ENCODE results near the gene ACOXL.

ACOXL gene

GRCh38 chr2:111017909-111018308 lies 285.5 kb downstream of the ACOXL start:
- no peak for DNase-seq

DNA sequence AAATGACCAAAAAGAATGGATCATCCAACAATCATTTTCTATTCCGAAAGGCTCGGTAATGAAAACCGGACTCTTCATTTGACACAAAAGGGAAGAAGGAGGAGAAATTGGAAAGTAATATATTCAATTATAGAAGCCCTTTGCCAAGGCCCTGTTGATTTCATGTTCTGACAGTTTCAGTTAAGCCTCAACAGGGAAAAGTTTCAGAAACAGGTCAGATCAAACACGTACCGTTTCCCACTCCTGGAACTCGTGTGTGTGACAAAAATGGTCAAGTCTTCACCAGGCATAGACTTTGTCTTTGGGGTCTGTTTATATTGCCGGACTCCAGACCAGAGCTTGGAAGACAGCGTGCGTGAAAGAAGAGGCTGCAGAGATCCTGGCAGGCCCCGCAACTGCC lies 287.0 kb downstream of the ACOXL start:
- DNase-seq, result no peak

DNA sequence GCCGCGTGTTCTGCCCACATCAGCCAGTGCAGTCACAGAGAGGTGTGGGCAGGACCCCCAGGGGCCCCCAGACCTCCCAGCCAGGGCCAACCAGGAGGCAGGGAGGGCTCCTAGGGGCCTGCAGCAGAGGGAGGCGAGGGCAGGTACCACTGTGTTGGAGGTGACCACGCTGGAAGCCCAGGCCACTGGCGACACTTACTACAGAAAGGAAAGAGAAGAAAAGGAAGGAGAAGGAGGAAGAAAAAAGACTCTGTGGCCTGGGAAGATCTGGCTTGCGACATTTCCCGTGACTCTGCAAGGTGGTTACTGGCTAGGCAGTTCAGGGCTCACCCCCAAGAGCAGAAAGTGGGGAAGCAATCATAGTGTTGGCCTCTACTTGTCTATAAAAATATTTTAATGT lies 290.3 kb downstream of the ACOXL start:
- no peak for DNase-seq

- no peak for DNase-seq
These were observed 292.1 kb downstream of the ACOXL start for GRCh38 chr2:111024496-111024895.

DNA sequence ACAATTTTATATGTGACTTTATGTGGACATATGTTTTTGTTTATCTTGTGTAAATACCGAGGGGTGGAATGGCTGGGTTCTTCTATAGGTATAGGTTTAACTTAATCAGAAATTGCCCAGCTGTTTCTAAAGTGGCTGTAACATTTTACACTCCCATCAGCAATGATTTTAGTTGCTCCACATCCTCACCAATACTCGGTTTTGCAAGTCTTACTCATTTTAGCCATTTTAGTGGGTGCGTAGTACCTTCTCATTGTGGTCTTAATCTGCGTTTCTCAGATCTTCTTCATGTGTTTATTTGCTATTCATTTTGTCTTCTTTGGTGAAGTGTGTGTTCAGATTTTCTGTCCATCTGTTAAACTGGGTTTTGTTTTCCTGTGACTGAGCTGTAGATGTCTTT lies 292.9 kb downstream of the ACOXL start:
- no peak for DNase-seq

GRCh38 chr2:111028720-111029119 lies 296.3 kb downstream of the ACOXL start:
- DNase-seq, result no peak

DNA sequence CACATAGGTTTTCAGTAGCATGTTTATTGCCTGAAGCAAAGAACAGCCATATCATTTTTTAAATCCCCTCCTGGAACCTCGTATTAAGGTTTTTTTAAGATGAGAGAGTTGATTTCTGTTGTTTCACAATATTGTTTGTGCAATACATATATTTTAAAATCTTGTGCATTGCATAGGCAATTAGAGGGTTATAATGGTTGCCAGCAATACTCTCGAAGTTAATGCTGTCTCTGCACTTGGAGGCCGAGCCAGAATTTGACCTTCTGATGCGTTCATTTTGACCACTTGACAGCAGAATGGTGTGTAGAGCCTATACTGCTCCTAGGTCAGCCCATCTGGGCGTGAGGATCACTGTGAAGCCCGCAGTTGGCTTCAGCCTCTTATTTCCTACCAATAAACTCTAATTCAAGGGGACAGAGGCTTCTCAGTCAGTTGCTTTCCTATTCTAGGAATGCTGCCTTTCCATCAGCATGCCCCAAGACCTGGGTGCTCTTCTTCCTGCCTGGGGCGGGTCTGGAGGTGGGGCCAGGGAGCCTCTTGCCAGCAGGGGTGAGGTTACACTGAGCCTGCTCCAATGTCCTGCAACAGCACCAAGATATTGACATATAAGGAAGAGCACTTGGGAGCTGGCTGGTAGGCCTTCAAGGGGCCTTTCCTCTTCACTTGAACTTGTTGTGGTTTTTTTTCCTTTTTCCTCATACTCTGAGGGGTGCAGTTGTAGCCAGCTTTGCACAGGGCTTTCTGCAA lies 297.0 kb downstream of the ACOXL start:
- DNase-seq, result no peak

DNA sequence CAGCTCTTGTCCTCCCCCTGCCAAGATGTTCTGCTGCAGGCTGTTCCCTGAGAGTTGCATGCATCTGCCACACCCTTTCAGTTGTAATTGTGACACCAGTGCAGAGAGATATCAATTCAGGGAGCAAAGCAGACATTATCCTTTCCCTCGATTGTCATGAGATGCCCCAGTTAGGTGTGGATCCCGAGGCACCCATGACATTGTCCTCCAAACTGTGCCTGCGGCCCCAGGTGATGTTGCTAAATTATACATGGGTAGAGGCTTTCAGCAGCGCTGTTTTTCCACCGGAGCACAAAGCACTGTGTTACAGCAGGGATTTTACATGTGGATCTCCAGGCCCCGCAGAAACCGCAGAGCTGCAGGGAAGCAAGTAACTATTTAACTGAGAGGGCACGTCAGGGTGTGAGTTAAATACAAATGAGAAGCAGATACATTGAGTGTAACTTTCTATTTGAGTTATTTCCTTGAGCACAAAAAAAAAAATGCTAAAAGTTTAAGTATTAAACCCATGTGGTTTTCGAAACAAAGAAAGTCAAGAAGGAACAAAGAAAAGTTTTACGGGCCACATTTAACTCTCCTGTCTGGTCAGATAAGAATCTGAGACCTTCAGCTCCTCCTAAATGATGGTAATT lies 298.0 kb downstream of the ACOXL start:
- no peak for DNase-seq

- no peak for DNase-seq
These were observed 298.6 kb downstream of the ACOXL start for GRCh38 chr2:111030945-111031344.

GRCh38 chr2:111031546-111032478 lies 299.4 kb downstream of the ACOXL start:
- no peak for DNase-seq

DNA sequence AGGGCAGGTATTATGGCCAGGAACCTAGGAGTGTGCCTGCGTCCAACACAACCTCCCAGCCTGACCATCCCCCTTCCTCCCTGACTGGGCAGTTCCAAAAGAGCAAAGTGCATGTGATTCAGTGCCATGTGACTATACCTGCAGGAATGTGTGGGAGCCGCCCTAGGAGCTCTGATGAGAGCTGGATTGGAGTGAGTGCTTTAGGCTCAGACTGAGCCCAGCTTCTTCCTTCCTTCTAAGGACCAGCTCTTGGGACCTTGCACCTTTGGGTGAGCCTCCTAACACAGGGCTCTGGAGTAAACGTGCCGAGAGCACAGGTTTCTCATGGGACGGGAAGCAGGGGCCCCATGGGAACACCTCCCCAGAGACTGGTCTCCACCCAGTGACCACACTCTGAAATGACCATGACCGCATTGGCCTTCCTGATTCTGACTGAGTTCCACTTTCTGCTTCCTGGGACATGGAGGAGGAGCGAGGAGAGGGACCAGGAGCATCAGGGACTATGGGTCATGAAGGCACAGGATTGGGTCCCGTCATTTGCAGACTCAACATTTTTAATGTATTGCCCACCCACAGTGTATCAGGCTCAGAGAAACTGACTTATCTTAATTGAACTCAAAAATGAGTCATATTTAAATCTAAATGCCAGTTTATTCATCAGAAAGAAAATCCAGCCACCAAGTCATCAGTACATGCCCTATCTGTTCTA lies 300.5 kb downstream of the ACOXL start:
- no peak for DNase-seq

GRCh38 chr2:111034146-111034545 lies 301.8 kb downstream of the ACOXL start:
- no peak for DNase-seq

DNA sequence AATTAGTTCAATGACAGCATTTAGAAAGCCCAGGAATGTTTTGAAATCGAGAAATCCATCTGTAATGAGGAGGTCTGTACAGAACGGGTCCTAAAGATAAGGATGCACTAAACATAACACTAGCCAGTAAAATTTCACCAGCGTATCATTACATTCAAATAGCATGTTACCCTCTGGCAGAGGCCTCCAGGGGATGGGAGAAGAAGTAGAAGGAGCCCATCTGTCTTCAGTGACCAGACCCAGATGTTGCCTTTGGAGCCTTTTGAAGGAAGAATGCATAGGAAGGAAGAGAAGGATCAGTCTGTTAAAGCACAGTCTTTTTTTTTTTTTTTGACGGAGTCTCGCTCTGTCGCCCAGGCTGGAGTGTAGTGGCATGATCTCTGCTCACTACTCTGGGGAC lies 302.2 kb downstream of the ACOXL start:
- DNase-seq, result no peak

- DNase-seq, result no peak
These were observed 303.6 kb downstream of the ACOXL start for GRCh38 chr2:111035830-111036441.

DNA sequence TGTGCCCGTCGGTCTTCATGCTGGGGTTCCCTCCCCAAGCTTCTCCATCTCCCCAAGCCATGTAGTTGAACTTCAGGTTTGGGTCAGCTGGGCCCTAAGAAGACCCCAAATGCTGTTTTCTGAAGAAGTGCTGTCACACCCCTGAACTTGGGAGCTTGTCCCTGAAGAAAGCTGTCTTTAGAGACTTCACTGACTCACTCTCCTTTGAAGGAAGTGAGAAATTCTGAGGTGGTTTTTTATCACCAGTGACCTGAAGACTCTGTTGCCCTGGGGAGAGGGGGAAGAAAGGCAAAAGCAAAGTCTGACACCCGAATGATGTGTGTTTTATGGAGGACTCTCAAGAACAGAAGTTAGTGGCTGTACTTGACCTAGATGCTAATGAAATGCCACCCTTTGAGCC lies 304.8 kb downstream of the ACOXL start:
- no peak for DNase-seq

- no peak for DNase-seq
These were observed 307.4 kb downstream of the ACOXL start for GRCh38 chr2:111039628-111040383.

DNA sequence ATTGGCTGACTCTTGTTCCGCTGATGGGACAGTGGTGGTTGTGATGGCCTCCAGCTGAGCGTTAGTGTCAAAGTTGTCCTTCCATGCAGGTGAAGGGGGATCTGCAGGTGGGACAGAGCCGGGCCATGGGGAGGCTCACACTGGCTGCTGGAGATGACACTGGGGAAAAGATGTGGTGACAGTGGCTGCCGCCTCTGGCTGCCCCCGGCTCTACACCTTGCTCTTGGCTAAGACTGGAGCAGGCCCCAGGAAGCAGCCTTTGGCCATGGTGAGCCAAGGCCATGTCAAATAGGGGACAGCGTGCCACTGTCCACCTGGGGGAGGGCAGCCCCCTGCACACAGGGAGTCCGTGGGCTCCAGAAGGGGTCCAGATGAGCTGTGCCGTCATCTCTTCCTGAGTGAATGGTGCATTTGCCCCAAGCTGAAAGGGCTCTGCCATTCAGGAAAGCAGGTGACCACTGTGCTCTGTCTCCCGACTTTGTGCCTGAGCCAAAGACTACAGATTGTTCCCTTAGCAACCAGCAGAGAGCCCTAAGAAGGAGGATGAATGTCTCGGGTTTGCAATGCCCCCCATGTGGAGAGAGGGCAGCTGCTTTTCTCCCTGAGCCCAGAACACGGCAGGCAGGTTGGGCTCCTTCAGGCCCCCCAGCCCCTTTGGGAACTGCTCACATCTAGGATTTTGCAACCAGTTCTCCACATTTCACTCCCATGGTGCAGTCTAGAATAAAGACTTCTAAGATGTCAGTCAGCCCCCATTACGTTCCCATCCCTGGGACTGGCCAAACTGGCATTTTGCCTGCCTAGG lies 309.2 kb downstream of the ACOXL start:
- DNase-seq, result no peak

GRCh38 chr2:111042261-111042660 lies 309.9 kb downstream of the ACOXL start:
- no peak for DNase-seq

DNA sequence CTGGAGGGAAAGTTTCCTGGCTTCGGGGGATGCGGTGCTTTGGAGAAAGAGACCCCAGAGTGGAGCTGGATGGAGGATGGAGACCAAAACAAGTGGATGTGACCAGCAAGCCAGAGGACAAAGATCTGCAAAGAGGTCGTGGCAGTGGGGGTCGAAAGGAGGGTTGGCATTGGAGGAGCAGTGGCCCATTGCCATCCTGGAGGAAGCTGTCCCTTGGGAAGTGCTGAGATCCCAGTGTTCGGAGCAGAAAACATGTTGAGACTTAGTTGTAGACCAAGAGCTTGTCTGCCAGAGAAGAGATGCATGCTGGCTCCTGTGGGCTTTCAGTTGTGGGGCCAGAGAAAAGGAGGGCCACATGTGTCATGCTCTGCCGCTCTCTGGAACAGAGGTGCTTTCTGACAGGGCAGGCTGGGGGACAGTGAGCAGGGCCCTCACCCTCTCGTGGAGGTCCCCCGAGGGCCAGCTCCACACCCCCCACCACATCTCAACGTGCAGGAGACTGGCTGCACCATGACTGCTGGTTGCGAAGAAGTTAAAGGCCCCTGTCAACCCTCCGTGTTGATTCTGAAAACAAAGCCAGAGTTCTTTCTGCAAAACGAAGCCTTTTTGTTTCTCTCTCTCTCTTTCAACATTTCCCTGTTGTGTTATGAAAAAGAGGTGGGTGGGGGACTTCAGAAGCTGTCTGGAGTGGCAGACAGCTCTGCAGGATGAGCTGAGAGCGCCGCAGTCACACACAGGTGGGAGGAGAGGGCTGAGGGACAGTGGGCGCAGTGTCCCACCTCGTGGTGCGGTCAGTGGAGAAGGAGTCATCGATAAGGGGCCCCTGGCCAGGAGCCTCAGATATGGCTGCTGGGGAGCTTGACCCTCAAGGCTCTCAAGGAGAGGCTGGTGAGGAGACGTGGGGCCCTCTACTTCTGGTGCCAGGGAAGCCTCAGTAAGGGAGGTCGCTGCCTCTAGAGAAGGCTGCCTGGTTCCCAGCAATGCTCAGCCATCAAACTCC lies 310.7 kb downstream of the ACOXL start:
- DNase-seq, result no peak

DNA sequence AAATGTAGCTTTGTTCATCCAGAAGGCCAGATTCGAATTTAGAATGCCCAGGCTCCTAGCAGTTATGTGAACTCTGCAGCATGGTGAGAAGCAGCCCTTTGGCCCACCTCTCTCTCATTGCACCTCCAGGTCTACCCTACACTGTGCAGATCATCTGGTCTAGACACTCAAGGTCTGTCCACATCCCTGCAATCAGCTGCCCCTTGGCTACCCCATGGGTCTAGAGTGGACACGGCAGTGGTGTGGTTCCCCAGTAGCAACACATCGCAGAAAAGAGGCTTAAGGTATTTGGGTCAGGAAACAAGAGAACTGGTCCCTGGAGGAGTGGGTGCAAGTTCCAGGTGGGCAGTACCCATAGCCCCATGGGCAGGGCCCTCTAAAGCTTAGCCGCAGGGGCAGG lies 311.7 kb downstream of the ACOXL start:
- no peak for DNase-seq
